ENCODE data around the gene KRT37.

- TF ChIP-seq CTCF (IDR thresholded peaks at IDR 0.05) (no peak), POLR2A (IDR thresholded peaks at IDR 0.05) (no peak)
Measured at GRCh38 chr17:41449008-41449407, 24.6 kb upstream of the KRT37 start.
